TTC549 (cell line): ENCODE results near the gene FNDC5.

Source experiments
- FAIRE-seq: peaks from 2 replicates; lab custom pipeline; 2012; peaks lifted over from hg19 to GRCh38; lab: Jason Lieb, UNC

Gene FNDC5

GRCh38 chr1:32864375-32865019 lies 6.2 kb downstream of the FNDC5 start:
- FAIRE-seq: no peak

- FAIRE-seq: no peak
Observed at GRCh38 chr1:32863881-32864245, 6.8 kb downstream of the FNDC5 start.

- FAIRE-seq: no peak
Observed at GRCh38 chr1:32863218-32863880, 7.4 kb downstream of the FNDC5 start.

- FAIRE-seq: no peak
Observed at GRCh38 chr1:32861904-32862695, 8.6 kb downstream of the FNDC5 start.

- no peak for FAIRE-seq
Observed at GRCh38 chr1:32860566-32860965, 10.1 kb downstream of the FNDC5 start.

- FAIRE-seq: no peak
Observed at GRCh38 chr1:32859915-32860314, 10.8 kb downstream of the FNDC5 start.

- no peak for FAIRE-seq
Observed at GRCh38 chr1:32858791-32859190, 11.9 kb downstream of the FNDC5 start.

- FAIRE-seq: no peak
Observed at GRCh38 chr1:32858136-32858535, 12.6 kb downstream of the FNDC5 start.

GRCh38 chr1:32855861-32856617 lies 14.7 kb downstream of the FNDC5 start:
- FAIRE-seq: no peak

GRCh38 chr1:32848354-32849063 lies 22.2 kb downstream of the FNDC5 start:
- no peak for FAIRE-seq

- no peak for FAIRE-seq
Observed at GRCh38 chr1:32831878-32832277, 38.8 kb downstream of the FNDC5 start.

- FAIRE-seq: no peak
Observed at GRCh38 chr1:32830092-32830852, 40.4 kb downstream of the FNDC5 start.

GRCh38 chr1:32828341-32828740 lies 42.4 kb downstream of the FNDC5 start:
- FAIRE-seq: peak; percentile 59

- no peak for FAIRE-seq
Observed at GRCh38 chr1:32825181-32825580, 45.5 kb downstream of the FNDC5 start.

- FAIRE-seq: no peak
Observed at GRCh38 chr1:32818804-32819541, 51.7 kb downstream of the FNDC5 start.

GRCh38 chr1:32817815-32818786 lies 52.6 kb downstream of the FNDC5 start:
- no peak for FAIRE-seq

- FAIRE-seq: peak; percentile 42
Observed at GRCh38 chr1:32817159-32817814, 53.4 kb downstream of the FNDC5 start, which contains the start of the genes S100PBP and YARS1. Gene S100PBP, plus strand, starts transcription at chr1:32817653. Its CDS starts 8,447 bp downstream, at chr1:32826100. Gene YARS1, minus strand, starts transcription at chr1:32817358. Its CDS starts 114 bp downstream, at chr1:32817244.

- no peak for FAIRE-seq
Observed at GRCh38 chr1:32816676-32817158, 54.0 kb downstream of the FNDC5 start.
